ENCODE data around the gene HTATIP2.
"Not testable (repeated sequence)": the region's sequence is repeated elsewhere in the genome, so short reads cannot be mapped to it uniquely, and the experiment has no call there.

The HTATIP2 gene

GRCh38 chr11:20372081-20372626 lies 8.6 kb downstream of the HTATIP2 start:
- DNase-seq: no peak

GRCh38 chr11:20373147-20373546 lies 9.6 kb downstream of the HTATIP2 start:
- DNase-seq: no peak

GRCh38 chr11:20373568-20374209 lies 10.2 kb downstream of the HTATIP2 start:
- DNase-seq: no peak

GRCh38 chr11:20374741-20375300 lies 11.3 kb downstream of the HTATIP2 start:
- DNase-seq: no peak

GRCh38 chr11:20376162-20376730 lies 12.7 kb downstream of the HTATIP2 start:
- DNase-seq: no peak

- DNase-seq: not testable (repeated sequence)
These were observed 22.5 kb downstream of the HTATIP2 start for GRCh38 chr11:20385996-20386395.

- DNase-seq: peak; percentile 98
These were observed 24.0 kb downstream of the HTATIP2 start, which contains the start of gene PRMT3 for GRCh38 chr11:20387261-20388095. PRMT3 (plus strand) TSS chr11:20387716; CDS start chr11:20387747, 31 bp downstream.

GRCh38 chr11:20388096-20389055 lies 24.9 kb downstream of the HTATIP2 start:
- DNase-seq: no peak

- DNase-seq: no peak
These were observed 33.8 kb downstream of the HTATIP2 start for GRCh38 chr11:20397281-20397680.

GRCh38 chr11:20399498-20399897 lies 36.0 kb downstream of the HTATIP2 start:
- DNase-seq: no peak

- no peak for DNase-seq
These were observed 39.5 kb downstream of the HTATIP2 start for GRCh38 chr11:20403059-20403458.

GRCh38 chr11:20406484-20406883 lies 43.0 kb downstream of the HTATIP2 start:
- no peak for DNase-seq

- no peak for DNase-seq
These were observed 43.8 kb downstream of the HTATIP2 start for GRCh38 chr11:20407344-20407743.

GRCh38 chr11:20415432-20415831 lies 51.9 kb downstream of the HTATIP2 start:
- DNase-seq: no peak

- DNase-seq: no peak
These were observed 54.3 kb downstream of the HTATIP2 start for GRCh38 chr11:20417771-20418170.

- no peak for DNase-seq
These were observed 58.4 kb downstream of the HTATIP2 start for GRCh38 chr11:20421946-20422345.

GRCh38 chr11:20429216-20429615 lies 65.7 kb downstream of the HTATIP2 start:
- no peak for DNase-seq

Measured in stimulated activated CD4-positive, alpha-beta T cell treated with anti-CD3 and anti-CD28 coated beads, Interleukin-4, amount 100 ng/mL, for 1 hour (primary cell).